ENCODE data around the gene TRIM54.

GRCh38 chr2:27280826-27281225 is 1.4 kb upstream of the TRIM54 start:
- TF ChIP-seq, protein P1, sequence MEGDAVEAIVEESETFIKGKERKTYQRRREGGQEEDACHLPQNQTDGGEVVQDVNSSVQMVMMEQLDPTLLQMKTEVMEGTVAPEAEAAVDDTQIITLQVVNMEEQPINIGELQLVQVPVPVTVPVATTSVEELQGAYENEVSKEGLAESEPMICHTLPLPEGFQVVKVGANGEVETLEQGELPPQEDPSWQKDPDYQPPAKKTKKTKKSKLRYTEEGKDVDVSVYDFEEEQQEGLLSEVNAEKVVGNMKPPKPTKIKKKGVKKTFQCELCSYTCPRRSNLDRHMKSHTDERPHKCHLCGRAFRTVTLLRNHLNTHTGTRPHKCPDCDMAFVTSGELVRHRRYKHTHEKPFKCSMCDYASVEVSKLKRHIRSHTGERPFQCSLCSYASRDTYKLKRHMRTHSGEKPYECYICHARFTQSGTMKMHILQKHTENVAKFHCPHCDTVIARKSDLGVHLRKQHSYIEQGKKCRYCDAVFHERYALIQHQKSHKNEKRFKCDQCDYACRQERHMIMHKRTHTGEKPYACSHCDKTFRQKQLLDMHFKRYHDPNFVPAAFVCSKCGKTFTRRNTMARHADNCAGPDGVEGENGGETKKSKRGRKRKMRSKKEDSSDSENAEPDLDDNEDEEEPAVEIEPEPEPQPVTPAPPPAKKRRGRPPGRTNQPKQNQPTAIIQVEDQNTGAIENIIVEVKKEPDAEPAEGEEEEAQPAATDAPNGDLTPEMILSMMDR (IDR thresholded peaks at IDR 0.05), result no peak
- TF ChIP-seq POLR2A (IDR thresholded peaks at IDR 0.05), result no peak
- TF ChIP-seq POLR2AphosphoS5 (IDR thresholded peaks at IDR 0.05), result no peak
- no peak for TF ChIP-seq EP300 (IDR thresholded peaks at IDR 0.05)

Measured in stomach (tissue), 4 donors.